Measurements from ENCODE around the gene EPM2AIP1. TPM values are rescaled to one million over a fixed set of nuclear protein-coding genes. Genes with fewer than 3 reads are reported as not detected.

EPM2AIP1 gene
- total RNA-seq, 1 donor from 2014 or later = 14.3 TPM

DNA sequence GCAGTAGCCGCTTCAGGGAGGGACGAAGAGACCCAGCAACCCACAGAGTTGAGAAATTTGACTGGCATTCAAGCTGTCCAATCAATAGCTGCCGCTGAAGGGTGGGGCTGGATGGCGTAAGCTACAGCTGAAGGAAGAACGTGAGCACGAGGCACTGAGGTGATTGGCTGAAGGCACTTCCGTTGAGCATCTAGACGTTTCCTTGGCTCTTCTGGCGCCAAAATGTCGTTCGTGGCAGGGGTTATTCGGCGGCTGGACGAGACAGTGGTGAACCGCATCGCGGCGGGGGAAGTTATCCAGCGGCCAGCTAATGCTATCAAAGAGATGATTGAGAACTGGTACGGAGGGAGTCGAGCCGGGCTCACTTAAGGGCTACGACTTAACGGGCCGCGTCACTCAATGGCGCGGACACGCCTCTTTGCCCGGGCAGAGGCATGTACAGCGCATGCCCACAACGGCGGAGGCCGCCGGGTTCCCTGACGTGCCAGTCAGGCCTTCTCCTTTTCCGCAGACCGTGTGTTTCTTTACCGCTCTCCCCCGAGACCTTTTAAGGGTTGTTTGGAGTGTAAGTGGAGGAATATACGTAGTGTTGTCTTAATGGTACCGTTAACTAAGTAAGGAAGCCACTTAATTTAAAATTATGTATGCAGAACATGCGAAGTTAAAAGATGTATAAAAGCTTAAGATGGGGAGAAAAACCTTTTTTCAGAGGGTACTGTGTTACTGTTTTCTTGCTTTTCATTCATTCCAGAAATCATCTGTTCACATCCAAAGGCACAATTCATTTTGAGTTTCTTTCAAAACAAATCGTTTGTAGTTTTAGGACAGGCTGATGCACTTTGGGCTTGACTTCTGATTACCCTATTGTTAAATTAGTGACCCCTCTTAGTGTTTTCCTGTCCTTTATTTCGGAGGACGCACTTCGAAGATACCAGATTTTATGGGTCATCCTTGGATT is 674 bp upstream of the EPM2AIP1 start, which contains the start of gene MLH1:
TSS of gene MLH1 (plus strand) at position 193 of the 958 bp plus-strand sequence. CDS start at position 223, 30 bp downstream.
- no peak within 1 kb of the TSS for H3K27ac Mint-ChIP-seq (ENCODE audit: unreplicated experiment)
- no peaks in the 10 kb centered on the region for H3K9me3 Mint-ChIP-seq (ENCODE audit: low read depth)
- peak; percentile 95 for DNase-seq (ENCODE audit: low spot score)
- peaks cover 34% of the 10 kb centered on the region for H3K4me1 Mint-ChIP-seq (ENCODE audit: low read depth)
- H3K36me3 Mint-ChIP-seq (ENCODE audit: low read depth) = peaks cover 18% of the 10 kb centered on the region
- TF ChIP-seq, protein P1, sequence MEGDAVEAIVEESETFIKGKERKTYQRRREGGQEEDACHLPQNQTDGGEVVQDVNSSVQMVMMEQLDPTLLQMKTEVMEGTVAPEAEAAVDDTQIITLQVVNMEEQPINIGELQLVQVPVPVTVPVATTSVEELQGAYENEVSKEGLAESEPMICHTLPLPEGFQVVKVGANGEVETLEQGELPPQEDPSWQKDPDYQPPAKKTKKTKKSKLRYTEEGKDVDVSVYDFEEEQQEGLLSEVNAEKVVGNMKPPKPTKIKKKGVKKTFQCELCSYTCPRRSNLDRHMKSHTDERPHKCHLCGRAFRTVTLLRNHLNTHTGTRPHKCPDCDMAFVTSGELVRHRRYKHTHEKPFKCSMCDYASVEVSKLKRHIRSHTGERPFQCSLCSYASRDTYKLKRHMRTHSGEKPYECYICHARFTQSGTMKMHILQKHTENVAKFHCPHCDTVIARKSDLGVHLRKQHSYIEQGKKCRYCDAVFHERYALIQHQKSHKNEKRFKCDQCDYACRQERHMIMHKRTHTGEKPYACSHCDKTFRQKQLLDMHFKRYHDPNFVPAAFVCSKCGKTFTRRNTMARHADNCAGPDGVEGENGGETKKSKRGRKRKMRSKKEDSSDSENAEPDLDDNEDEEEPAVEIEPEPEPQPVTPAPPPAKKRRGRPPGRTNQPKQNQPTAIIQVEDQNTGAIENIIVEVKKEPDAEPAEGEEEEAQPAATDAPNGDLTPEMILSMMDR (IDR thresholded peaks at IDR 0.05) = no peak
- no peak within 1 kb of the TSS for H3K4me3 Mint-ChIP-seq (ENCODE audit: unreplicated experiment)
- no peaks in the 10 kb centered on the region for H3K27me3 Mint-ChIP-seq (ENCODE audit: low read depth)

DNA sequence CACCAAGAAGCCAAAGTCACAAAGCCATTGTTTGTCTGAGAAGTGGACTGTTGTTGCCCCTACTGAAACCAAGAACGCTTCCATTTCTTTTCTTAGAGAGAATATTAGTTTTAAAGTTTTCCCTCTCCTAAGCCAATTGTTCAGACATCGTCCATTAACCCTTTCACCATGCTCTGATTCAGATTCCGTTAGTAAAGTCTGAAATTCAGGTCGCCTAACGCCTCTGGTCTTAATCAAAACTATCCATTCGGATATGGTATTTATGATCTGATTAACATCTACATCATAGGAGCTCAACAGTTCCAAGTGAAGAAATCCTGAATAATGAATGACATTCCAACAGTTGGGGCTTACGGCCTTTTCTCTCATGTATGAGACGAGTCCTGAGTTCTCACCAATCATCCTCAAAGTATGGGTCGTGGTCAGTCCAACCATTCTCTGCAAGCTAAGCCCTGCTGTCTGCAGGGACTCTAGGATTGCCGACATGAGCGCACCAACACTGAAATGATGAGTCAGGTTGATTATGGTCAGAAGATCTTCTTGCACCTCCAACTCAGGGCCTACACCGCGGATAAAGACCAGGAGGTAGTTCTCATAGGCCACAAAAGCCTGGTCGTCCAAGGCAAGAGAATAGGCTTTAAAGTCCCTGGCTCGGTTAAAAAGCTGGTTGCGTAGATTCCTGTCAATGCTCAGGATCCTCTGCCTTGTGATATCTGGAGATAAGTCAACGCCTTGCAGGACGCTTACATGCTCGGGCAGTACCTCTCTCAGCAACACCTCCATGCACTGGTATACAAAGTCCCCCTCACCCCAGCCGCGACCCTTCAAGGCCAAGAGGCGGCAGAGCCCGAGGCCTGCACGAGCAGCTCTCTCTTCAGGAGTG is 767 bp downstream of the EPM2AIP1 start:
- H3K27ac Mint-ChIP-seq (ENCODE audit: unreplicated experiment) = no peak overlapping the region
- H3K4me1 Mint-ChIP-seq (ENCODE audit: low read depth) = peaks cover 43% of the 10 kb centered on the region
- TF ChIP-seq, protein P1 (IDR thresholded peaks at IDR 0.05) = no peak
- no peaks in the 10 kb centered on the region for H3K9me3 Mint-ChIP-seq (ENCODE audit: low read depth)
- H3K36me3 Mint-ChIP-seq (ENCODE audit: low read depth) = peaks cover 18% of the 10 kb centered on the region
- no peaks in the 10 kb centered on the region for H3K27me3 Mint-ChIP-seq (ENCODE audit: low read depth)
- no peak for DNase-seq (ENCODE audit: low spot score)
- no peak overlapping the region for H3K4me3 Mint-ChIP-seq (ENCODE audit: unreplicated experiment)

DNA sequence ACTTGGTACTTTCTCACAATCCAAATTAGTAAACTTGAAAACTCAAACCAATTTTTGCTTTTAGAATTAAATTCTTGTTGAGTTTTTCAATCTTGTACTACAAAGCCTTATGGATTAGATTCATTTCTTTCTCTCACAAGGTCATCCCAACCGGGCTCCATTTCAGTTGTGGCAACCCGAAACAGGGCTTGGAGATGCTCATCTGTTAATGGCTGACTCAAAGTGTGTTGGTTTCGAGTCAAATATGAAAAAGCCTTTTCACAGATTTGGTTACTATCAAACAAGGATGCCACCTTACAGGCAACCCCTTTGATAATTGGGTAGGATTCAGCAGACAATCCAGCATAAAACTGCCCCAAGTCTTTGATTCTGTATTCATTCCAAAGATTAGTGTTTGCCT is 1.8 kb downstream of the EPM2AIP1 start:
- no peak for DNase-seq (ENCODE audit: low spot score)

DNA sequence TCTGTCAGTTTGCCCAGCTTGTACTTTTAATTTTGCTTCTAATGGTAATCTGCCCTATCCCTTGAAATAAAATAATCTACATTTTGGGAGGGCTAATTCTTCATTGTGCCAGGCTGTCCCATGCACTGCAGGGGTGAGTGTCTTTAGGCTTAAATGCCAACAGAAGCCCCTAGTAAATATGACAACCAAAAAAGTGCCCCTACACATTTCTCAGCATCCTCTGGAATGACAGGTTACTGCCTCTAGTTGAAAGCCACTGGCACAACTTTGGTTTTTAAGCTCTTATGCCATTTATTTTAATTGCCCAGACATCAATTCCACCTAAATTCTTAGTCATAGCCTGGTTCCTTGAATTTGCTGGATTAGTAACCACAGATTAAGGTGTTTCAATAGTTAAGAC is 3.4 kb downstream of the EPM2AIP1 start:
- DNase-seq (ENCODE audit: low spot score) = no peak
- Mint-ChIP-seq H3K9me3 (ENCODE audit: low read depth) (no peaks in the 10 kb centered on the region), H3K27ac (ENCODE audit: unreplicated experiment) (no peak overlapping the region), H3K4me1 (ENCODE audit: low read depth) (peaks cover 41% of the 10 kb centered on the region), H3K36me3 (ENCODE audit: low read depth) (peaks cover 26% of the 10 kb centered on the region), H3K27me3 (ENCODE audit: low read depth) (no peaks in the 10 kb centered on the region), H3K4me3 (ENCODE audit: unreplicated experiment) (no peak overlapping the region)
- TF ChIP-seq, protein P1 (IDR thresholded peaks at IDR 0.05) = no peak

More for the DNA sequence above, 1.8 kb downstream of the EPM2AIP1 start:
- Mint-ChIP-seq H3K27me3 (ENCODE audit: low read depth) (no peaks in the 10 kb centered on the region), H3K4me1 (ENCODE audit: low read depth) (peaks cover 41% of the 10 kb centered on the region), H3K9me3 (ENCODE audit: low read depth) (no peaks in the 10 kb centered on the region), H3K27ac (ENCODE audit: unreplicated experiment) (no peak overlapping the region), H3K4me3 (ENCODE audit: unreplicated experiment) (no peak overlapping the region), H3K36me3 (ENCODE audit: low read depth) (peaks cover 12% of the 10 kb centered on the region)
- TF ChIP-seq, protein P1 (IDR thresholded peaks at IDR 0.05) = no peak

DNA sequence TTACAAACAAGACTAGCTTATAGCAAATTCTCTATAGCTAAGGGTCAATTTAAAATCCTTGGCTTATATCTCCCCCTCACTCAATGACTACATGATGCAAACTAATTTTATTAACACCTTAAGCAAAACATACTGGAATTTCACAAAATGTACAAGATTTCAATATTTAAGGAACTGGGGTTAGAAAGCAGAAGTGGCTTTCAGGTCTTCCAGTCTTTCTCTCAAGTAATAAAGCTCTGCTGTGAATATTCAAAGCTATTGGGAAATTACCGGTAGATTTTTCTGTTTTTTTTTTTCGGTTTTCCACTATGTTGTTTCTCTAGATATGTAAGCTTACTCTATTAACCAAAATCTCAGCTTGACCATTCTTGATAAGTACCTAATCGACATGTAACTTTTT is 3.9 kb downstream of the EPM2AIP1 start:
- peaks cover 41% of the 10 kb centered on the region for H3K4me1 Mint-ChIP-seq (ENCODE audit: low read depth)
- DNase-seq (ENCODE audit: low spot score) = no peak
- no peak overlapping the region for H3K27ac Mint-ChIP-seq (ENCODE audit: unreplicated experiment)
- H3K27me3 Mint-ChIP-seq (ENCODE audit: low read depth) = no peaks in the 10 kb centered on the region
- peaks cover 31% of the 10 kb centered on the region for H3K36me3 Mint-ChIP-seq (ENCODE audit: low read depth)
- TF ChIP-seq, protein P1 (IDR thresholded peaks at IDR 0.05) = no peak
- no peaks in the 10 kb centered on the region for H3K9me3 Mint-ChIP-seq (ENCODE audit: low read depth)
- no peak overlapping the region for H3K4me3 Mint-ChIP-seq (ENCODE audit: unreplicated experiment)
